ENCODE measurements around the gene FANK1.
"Not testable (repeated sequence)": the region's sequence is repeated elsewhere in the genome, so short reads cannot be mapped to it uniquely, and the experiment has no call there.

FANK1 gene

DNA sequence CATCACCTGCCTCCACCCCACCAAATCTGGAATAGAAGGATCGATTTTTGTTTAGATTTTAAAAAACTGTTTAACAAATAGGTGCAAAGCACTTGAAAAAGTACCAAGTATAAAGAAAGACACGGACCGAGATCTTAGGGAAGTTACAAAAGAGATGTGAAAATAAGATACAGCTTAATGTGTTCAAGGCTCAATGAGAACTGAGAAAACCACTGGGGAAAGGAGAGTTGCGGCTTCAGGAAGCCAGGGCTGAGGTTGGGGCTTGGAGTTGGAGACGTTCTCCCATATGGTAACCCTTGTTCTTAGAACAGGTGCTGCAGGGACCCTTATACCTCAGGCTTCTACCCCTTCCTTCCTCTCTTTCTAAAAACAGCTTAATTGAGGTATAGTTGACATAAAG, 140.2 kb downstream of the FANK1 start:
- DNase-seq, result no peak

DNA sequence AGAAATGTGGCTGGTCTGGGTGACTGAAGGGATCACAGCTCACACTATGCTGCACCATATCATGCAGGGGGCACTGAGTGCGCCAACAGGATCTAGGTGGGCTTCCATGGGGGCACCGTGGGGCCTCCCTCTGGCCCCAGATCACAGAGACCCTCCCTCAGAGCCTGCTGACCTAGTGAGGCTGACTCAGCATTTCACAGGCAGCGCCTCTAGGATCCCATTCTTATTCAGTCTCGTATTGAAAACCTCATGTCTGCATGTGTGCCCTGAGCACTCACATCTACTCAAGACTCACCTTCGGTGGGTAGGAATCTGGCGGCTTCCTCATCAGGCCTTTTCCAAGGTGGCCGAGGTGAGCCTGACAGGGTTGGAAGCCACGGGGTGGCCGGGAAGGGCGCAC, 141.6 kb downstream of the FANK1 start:
- DNase-seq, result no peak

DNA sequence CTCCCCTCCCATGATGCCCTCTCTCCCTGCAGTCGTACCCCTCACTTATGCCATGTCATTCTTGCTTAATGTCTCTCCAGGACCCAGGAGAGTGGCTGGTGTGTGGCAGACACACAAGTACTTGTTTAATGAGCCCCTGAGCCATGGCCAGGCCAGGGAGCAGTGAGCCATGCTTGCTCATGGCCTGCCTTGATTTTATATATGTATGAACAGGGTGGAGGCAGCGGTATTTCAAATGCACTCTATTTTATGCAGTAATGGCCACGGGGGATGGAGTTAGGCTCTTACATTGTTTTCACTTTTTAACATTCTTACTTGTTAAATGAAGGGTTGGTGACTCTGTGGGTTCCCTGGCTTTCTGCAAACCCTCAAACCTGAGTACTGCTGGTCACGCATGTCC, 144.8 kb downstream of the FANK1 start:
- DNase-seq, result no peak

DNA sequence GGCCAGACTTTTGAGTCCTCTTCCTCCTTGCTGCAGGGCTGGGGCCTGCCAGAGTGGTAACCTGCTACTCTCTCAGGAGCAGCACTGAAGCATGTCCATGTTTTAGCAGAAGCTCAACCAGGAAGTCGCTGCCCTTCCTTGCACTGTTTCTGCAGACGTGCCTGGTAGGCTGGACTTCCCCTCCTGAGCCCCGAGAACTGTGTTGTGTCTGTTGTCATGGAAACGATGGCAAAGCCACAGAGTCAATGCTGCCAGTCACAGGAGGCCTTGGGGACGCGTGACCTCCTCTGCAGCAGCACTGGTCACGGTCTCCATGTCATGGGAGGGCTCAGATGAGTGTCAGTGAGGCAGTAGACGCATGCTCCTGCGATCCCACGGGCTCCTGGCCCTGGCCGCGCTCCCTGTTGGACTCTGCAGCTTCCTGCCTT, 145.5 kb downstream of the FANK1 start:
- peak; percentile 97 for DNase-seq

GRCh38 chr10:126042354-126042753, 146.0 kb downstream of the FANK1 start:
- DNase-seq, result no peak

DNA sequence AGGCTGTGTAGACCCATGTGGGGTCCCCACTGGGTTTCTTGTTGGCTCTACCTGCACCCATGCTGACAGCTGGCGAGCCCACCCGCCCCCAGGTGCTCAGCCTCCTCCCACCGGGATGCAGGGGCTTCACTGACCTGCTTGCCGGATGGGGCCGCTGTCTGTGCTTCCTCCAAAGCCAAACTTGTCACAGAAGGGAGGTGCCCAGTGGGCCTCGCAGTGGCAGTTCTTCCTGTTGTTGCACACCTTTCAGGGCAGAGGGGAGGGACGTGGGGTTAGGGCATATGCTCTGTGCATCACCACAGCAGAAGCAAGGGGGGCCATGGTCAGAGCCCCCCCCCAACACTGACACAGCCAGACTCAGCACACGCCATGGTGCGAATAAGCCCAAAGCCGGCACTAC, 146.5 kb downstream of the FANK1 start:
- DNase-seq, result peak; percentile 30

DNA sequence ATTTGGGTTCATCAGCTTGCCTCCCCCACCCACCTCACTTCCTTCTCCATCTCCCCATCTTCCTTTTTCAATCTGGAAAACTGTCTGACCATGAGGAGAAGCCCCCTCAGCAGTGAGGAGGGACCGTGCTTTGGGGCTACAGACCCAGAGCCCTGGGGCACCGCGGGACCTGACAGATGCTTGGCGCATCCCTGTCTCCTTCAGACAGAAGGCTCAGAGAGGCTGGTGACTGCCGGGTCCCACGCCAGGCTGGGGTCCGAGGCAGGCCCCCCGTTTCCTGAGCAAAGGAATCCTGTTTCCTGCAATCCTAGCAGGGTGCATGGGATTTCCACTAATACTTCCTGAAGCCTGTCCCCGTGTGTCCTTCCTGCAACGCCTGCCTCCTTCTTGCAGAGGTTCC, 147.0 kb downstream of the FANK1 start:
- no peak for DNase-seq

- no peak for DNase-seq
Observed at GRCh38 chr10:126045861-126046260, 149.5 kb downstream of the FANK1 start.

DNA sequence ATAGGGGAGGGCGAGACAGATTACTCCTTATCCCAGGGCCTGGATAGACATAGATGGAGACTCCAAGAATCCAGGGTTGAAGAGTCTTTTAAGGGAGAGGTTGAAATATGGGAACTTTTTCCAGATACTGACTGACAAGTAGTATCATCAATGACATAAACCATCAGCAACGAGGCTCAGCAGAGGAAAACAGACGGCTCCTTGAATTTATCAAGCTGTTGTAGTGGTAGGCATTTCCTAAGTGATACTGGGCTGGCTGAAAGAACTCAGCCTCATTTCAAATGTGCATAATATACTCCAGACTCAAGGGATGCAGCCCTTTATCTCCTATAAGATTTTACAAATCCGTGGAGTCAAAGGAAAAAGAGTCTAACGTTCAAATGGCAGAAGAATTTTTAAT, 150.5 kb downstream of the FANK1 start:
- no peak for DNase-seq

GRCh38 chr10:126047749-126048148, 151.4 kb downstream of the FANK1 start:
- DNase-seq, result not testable (repeated sequence)

GRCh38 chr10:126049759-126050700, 153.7 kb downstream of the FANK1 start:
- DNase-seq, result no peak

GRCh38 chr10:126052171-126052570, 155.8 kb downstream of the FANK1 start:
- no peak for DNase-seq

DNA sequence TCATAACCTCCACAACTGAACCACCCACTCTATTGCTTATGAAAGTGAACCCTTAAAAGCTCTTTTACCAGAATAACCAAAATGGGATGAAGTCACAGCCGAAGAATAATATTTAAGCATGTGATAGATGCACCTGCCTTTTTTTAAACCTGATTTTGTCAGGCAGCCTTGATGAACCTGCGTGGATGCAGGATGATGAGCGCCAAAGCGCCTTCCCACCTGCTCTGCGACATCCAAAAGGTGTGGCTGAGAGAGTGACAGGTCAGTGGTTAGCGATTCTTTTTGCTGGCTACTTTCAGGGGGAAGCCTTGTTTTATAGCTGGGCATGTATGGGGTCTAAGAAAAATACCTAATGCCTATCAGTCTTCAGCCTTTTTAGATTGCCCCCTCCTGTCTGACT, 157.8 kb downstream of the FANK1 start:
- DNase-seq, result no peak

DNA sequence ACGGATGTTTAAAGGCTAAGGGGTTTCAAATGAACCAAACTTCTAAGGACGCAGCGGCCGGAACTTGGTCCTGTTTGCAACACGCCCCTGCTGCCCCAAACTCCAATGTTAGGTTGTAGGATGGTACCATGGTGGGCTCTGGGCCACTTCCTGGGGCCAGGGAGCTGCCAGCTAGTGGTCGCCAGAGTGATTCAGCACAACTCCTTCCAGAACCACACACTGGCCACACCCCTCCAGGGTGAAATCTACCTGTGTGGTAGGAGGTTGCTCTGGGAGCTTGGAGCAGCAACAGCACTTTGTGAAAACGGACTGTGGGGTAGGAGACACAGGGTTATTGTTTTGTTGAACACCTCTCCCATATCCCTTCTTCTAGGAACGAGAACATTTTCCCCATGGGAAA, 161.1 kb downstream of the FANK1 start:
- DNase-seq, result no peak

GRCh38 chr10:126058104-126058503, 161.7 kb downstream of the FANK1 start:
- DNase-seq, result no peak

DNA sequence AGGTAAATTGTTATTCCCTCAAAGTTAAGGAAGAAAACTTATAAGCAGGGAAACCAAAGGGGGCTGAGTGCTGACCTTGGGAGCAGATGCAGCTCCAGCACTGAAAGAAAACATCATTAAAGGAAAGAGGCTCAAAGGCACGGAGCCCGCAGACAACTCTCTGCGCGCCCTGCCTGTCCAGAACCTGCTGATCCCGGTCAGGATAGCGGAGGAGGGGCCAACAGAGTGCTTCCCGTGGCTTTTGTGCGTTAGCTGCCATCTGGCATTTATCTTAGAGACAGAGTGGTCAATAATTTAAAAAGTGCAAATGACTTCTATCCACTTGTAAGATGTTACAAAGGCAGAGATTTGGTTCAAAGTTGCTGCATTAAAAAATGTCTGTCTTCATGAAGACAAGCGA, 162.1 kb downstream of the FANK1 start:
- DNase-seq, result no peak

All from CD4-positive, alpha-beta T cell treated with Interferon gamma for 1 hour (primary cell).